ENCODE measurements around the gene PC.
A peak's percentile ranks its signal among the peaks of the same experiment; 100 is the strongest.

PC gene

GRCh38 chr11:66852466-66853241 lies 105.5 kb downstream of the PC start:
- TF ChIP-seq JUND (IDR thresholded peaks at IDR 0.05; ENCODE audit: low read depth), result no peak
- in situ Hi-C loops (cut with HindIII; ENCODE audit: low pct_unique_long_range_greater_than_20kb, low sequenced_read_pairs), result no loop called here
- DNase-seq (ENCODE audit: low read depth in 1 of 2, low spot score in 1 of 2), result no peak

- peak in 1 of 2 experiments; percentile 16 for DNase-seq (ENCODE audit: low read depth in 1 of 2, low spot score in 1 of 2)
- in situ Hi-C loops (cut with HindIII; ENCODE audit: low pct_unique_long_range_greater_than_20kb, low sequenced_read_pairs), result no loop called here
These were observed 106.3 kb downstream of the PC start for GRCh38 chr11:66851698-66852465.

GRCh38 chr11:66851239-66851596 lies 107.0 kb downstream of the PC start:
- in situ Hi-C loops (cut with HindIII; ENCODE audit: low pct_unique_long_range_greater_than_20kb, low sequenced_read_pairs), result no loop called here
- no peak for DNase-seq (ENCODE audit: low read depth in 1 of 2, low spot score in 1 of 2)
- TF ChIP-seq JUND (IDR thresholded peaks at IDR 0.05; ENCODE audit: low read depth), result no peak

More at GRCh38 chr11:66851698-66852465, 106.3 kb downstream of the PC start:
- no peak for TF ChIP-seq JUND (IDR thresholded peaks at IDR 0.05; ENCODE audit: low read depth)

- in situ Hi-C loops (cut with HindIII; ENCODE audit: low pct_unique_long_range_greater_than_20kb, low sequenced_read_pairs), result no loop called here
- TF ChIP-seq JUND (IDR thresholded peaks at IDR 0.05; ENCODE audit: low read depth), result no peak
- peak in 1 of 2 experiments; percentile 3 for DNase-seq (ENCODE audit: low read depth in 1 of 2, low spot score in 1 of 2)
These were observed 107.5 kb downstream of the PC start for GRCh38 chr11:66850588-66851238.

GRCh38 chr11:66850235-66850587 lies 108.0 kb downstream of the PC start:
- DNase-seq (ENCODE audit: low read depth in 1 of 2, low spot score in 1 of 2), result peak in 1 of 2 experiments; percentile 2
- in situ Hi-C loops (cut with HindIII; ENCODE audit: low pct_unique_long_range_greater_than_20kb, low sequenced_read_pairs), result no loop called here
- TF ChIP-seq JUND (IDR thresholded peaks at IDR 0.05; ENCODE audit: low read depth), result no peak

- peak in 1 of 2 experiments; percentile 10 for DNase-seq (ENCODE audit: low read depth in 1 of 2, low spot score in 1 of 2)
- in situ Hi-C loops (cut with HindIII; ENCODE audit: low pct_unique_long_range_greater_than_20kb, low sequenced_read_pairs), result no loop called here
- TF ChIP-seq JUND (IDR thresholded peaks at IDR 0.05; ENCODE audit: low read depth), result no peak
These were observed 108.5 kb downstream of the PC start for GRCh38 chr11:66849501-66850234.

GRCh38 chr11:66848671-66849500 lies 109.3 kb downstream of the PC start:
- peak in 1 of 2 experiments; percentile 1 for DNase-seq (ENCODE audit: low read depth in 1 of 2, low spot score in 1 of 2)
- in situ Hi-C loops (cut with HindIII; ENCODE audit: low pct_unique_long_range_greater_than_20kb, low sequenced_read_pairs), result no loop called here
- TF ChIP-seq JUND (IDR thresholded peaks at IDR 0.05; ENCODE audit: low read depth), result no peak

GRCh38 chr11:66847461-66848232 lies 110.5 kb downstream of the PC start:
- peak in 1 of 2 experiments; percentile 8 for DNase-seq (ENCODE audit: low read depth in 1 of 2, low spot score in 1 of 2)
- in situ Hi-C loops (cut with HindIII; ENCODE audit: low pct_unique_long_range_greater_than_20kb, low sequenced_read_pairs), result no loop called here
- no peak for TF ChIP-seq JUND (IDR thresholded peaks at IDR 0.05; ENCODE audit: low read depth)

- DNase-seq (ENCODE audit: low read depth in 1 of 2, low spot score in 1 of 2), result peak in 1 of 2 experiments; percentile 28
- in situ Hi-C loops (cut with HindIII; ENCODE audit: low pct_unique_long_range_greater_than_20kb, low sequenced_read_pairs), result no loop called here
- TF ChIP-seq JUND (IDR thresholded peaks at IDR 0.05; ENCODE audit: low read depth), result no peak
These were observed 111.5 kb downstream of the PC start for GRCh38 chr11:66846671-66847091.

- no peak for DNase-seq (ENCODE audit: low read depth in 1 of 2, low spot score in 1 of 2)
- in situ Hi-C loops (cut with HindIII; ENCODE audit: low pct_unique_long_range_greater_than_20kb, low sequenced_read_pairs), result no loop called here
- TF ChIP-seq JUND (IDR thresholded peaks at IDR 0.05; ENCODE audit: low read depth), result no peak
These were observed 112.3 kb downstream of the PC start for GRCh38 chr11:66845876-66846212.
